Stimulated activated naive CD8-positive, alpha-beta T cell treated with anti-CD3 and anti-CD28 coated beads, Interleukin-15, Interleukin-2, amounts not matched to agents 100 ng/mL and 50 ng/mL, for 24 hours (primary cell): ENCODE results near the gene ERMN.
"Not testable (repeated sequence)": the region's sequence is repeated elsewhere in the genome, so short reads cannot be mapped to it uniquely, and the experiment has no call there.

ENCODE experiments used
- H3K27ac Mint-ChIP-seq: one replicate; pipeline ENCODE4 v1.8.0; 2021; ENCODE audit warnings: mild to moderate bottlenecking, mixed read lengths
- H3K27me3 Mint-ChIP-seq: one replicate; pipeline ENCODE4 v1.8.0; 2021; ENCODE audit warnings: mixed read lengths
- H3K36me3 Mint-ChIP-seq: one replicate; pipeline ENCODE4 v1.8.0; 2021; ENCODE audit warnings: low read depth, mixed read lengths
- H3K4me1 Mint-ChIP-seq: one replicate; pipeline ENCODE4 v1.8.0; 2021; ENCODE audit warnings: low read depth, mixed read lengths
- H3K4me3 Mint-ChIP-seq: one replicate; pipeline ENCODE4 v1.8.0; 2021; ENCODE audit warnings: mild to moderate bottlenecking, mixed read lengths
- H3K9me3 Mint-ChIP-seq: one replicate; pipeline ENCODE4 v1.8.0; 2021; ENCODE audit warnings: mixed read lengths

ERMN gene

GRCh38 chr2:157291018-157291417, 34.6 kb downstream of the ERMN start:
- Mint-ChIP-seq H3K4me1 (no peaks in the 10 kb centered on the region), H3K9me3 (no peaks in the 10 kb centered on the region), H3K27me3 (no peaks in the 10 kb centered on the region), H3K36me3 (no peaks in the 10 kb centered on the region), H3K4me3 (no peak overlapping the region), H3K27ac (no peak overlapping the region)

- Mint-ChIP-seq H3K9me3 (no peaks in the 10 kb centered on the region), H3K27ac (no peak overlapping the region), H3K4me3 (no peak overlapping the region), H3K36me3 (no peaks in the 10 kb centered on the region), H3K4me1 (no peaks in the 10 kb centered on the region), H3K27me3 (no peaks in the 10 kb centered on the region)
Observed at GRCh38 chr2:157290525-157290924, 35.1 kb downstream of the ERMN start.

- Mint-ChIP-seq H3K27ac (no peak overlapping the region), H3K9me3 (no peaks in the 10 kb centered on the region), H3K4me1 (no peaks in the 10 kb centered on the region), H3K36me3 (no peaks in the 10 kb centered on the region), H3K27me3 (peaks cover 4% of the 10 kb centered on the region), H3K4me3 (no peak overlapping the region)
Observed at GRCh38 chr2:157287160-157287559, 38.5 kb downstream of the ERMN start.

GRCh38 chr2:157283468-157283867, 42.2 kb downstream of the ERMN start:
- H3K36me3 Mint-ChIP-seq, result no peaks in the 10 kb centered on the region
- no peaks in the 10 kb centered on the region for H3K4me1 Mint-ChIP-seq
- H3K4me3 Mint-ChIP-seq, result no peak overlapping the region
- no peaks in the 10 kb centered on the region for H3K9me3 Mint-ChIP-seq
- no peak overlapping the region for H3K27ac Mint-ChIP-seq
- H3K27me3 Mint-ChIP-seq, result peaks cover 23% of the 10 kb centered on the region

- Mint-ChIP-seq H3K27ac (no peak overlapping the region), H3K4me1 (no peaks in the 10 kb centered on the region), H3K27me3 (peaks cover 32% of the 10 kb centered on the region)
Observed at GRCh38 chr2:157281316-157281715, 44.3 kb downstream of the ERMN start.

GRCh38 chr2:157279311-157279710, 46.3 kb downstream of the ERMN start:
- H3K4me3 Mint-ChIP-seq, H3K9me3 Mint-ChIP-seq, H3K27ac Mint-ChIP-seq, H3K36me3 Mint-ChIP-seq, H3K4me1 Mint-ChIP-seq: not testable (repeated sequence)
- H3K27me3 Mint-ChIP-seq, result peaks cover 39% of the 10 kb centered on the region

More at GRCh38 chr2:157281316-157281715, 44.3 kb downstream of the ERMN start:
- no peak overlapping the region for H3K4me3 Mint-ChIP-seq
- H3K9me3 Mint-ChIP-seq, result no peaks in the 10 kb centered on the region
- H3K36me3 Mint-ChIP-seq, result no peaks in the 10 kb centered on the region

- Mint-ChIP-seq H3K27me3 (peaks cover 12% of the 10 kb centered on the region), H3K9me3 (no peaks in the 10 kb centered on the region)
Observed at GRCh38 chr2:157271590-157272203, 53.9 kb downstream of the ERMN start.

GRCh38 chr2:157269922-157270321, 55.7 kb downstream of the ERMN start:
- Mint-ChIP-seq H3K27ac (no peak overlapping the region), H3K36me3 (no peaks in the 10 kb centered on the region), H3K4me1 (peaks cover 15% of the 10 kb centered on the region)

More at GRCh38 chr2:157271590-157272203, 53.9 kb downstream of the ERMN start:
- Mint-ChIP-seq H3K4me1 (peaks cover 15% of the 10 kb centered on the region), H3K36me3 (no peaks in the 10 kb centered on the region), H3K4me3 (no peak overlapping the region), H3K27ac (no peak overlapping the region)

GRCh38 chr2:157269060-157269459, 56.6 kb downstream of the ERMN start:
- Mint-ChIP-seq H3K4me3 (no peak overlapping the region), H3K4me1 (peaks cover 15% of the 10 kb centered on the region), H3K27ac (no peak overlapping the region), H3K36me3 (no peaks in the 10 kb centered on the region), H3K27me3 (peaks cover 4% of the 10 kb centered on the region), H3K9me3 (no peaks in the 10 kb centered on the region)

More at GRCh38 chr2:157269922-157270321, 55.7 kb downstream of the ERMN start:
- Mint-ChIP-seq H3K4me3 (no peak overlapping the region), H3K9me3 (no peaks in the 10 kb centered on the region), H3K27me3 (peaks cover 7% of the 10 kb centered on the region)
